GM12892 (cell line): ENCODE measurements around the gene SV2B.

Experiments used
- POLR2A ChIP-seq: IDR thresholded peaks from 2 replicates; pipeline ENCODE4 v1.6.1; 2011; ENCODE audit warnings: low read depth, low read length, control low read depth
- POLR2AphosphoS5 ChIP-seq: IDR thresholded peaks from 2 replicates; pipeline ENCODE4 v1.6.1; 2011; ENCODE audit warnings: low read depth, low read length, control low read depth

GRCh38 chr15:91171334-91171733 lies 71.3 kb downstream of the SV2B start:
- no peak for TF ChIP-seq POLR2AphosphoS5
- TF ChIP-seq POLR2A = no peak
